GM12875 (cell line): ENCODE data around the gene RELCH.

Source experiments
- H3K4me3 ChIP-seq: one replicate; pipeline ENCODE4 v1.5.1; 2011; ENCODE audit warnings: low read depth, low read length, control low read depth
- CTCF ChIP-seq: IDR thresholded peaks from 2 replicates; pipeline ENCODE4 v1.5.1; 2011; ENCODE audit warnings: low read depth, mild to moderate bottlenecking, control low read depth, inconsistent platforms, low read length, moderate library complexity, borderline replicate concordance; ENCODE audit not compliant: insufficient read depth

Gene RELCH

GRCh38 chr18:62179213-62179612 lies 7.8 kb upstream of the RELCH start:
- TF ChIP-seq CTCF, result no peak
- H3K4me3 ChIP-seq, result no peak overlapping the region

GRCh38 chr18:62182220-62182619 lies 4.8 kb upstream of the RELCH start:
- TF ChIP-seq CTCF, result no peak
- no peak overlapping the region for H3K4me3 ChIP-seq

DNA sequence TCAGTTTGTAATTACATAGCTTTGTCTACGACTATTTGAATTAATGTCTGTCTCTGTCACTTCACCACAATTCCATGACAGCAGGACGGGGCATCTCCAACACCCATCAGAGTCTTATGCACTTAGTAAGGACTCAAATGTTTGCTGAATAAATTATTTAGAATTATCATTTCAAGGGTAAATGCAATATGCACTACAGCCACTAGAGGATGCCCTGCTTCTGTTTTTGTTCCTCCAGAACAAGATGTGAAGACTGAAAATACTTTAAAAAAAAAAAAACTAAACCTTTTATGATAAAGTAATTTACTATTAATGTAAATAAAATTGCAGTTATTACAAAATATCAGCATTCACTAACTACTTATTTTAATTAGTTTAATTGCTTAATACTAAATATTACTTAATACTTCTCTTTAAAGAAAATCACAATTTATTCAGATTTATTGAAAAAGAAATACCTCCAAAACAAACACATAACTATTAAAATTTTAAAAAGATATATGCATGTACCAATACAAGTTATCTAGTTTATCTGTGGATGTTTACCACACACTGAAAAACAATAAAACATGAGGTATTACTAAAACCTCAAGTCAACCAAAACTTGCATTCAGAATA lies 3.4 kb upstream of the RELCH start:
- TF ChIP-seq CTCF, result peak; percentile 77
- H3K4me3 ChIP-seq, result no peak overlapping the region

DNA sequence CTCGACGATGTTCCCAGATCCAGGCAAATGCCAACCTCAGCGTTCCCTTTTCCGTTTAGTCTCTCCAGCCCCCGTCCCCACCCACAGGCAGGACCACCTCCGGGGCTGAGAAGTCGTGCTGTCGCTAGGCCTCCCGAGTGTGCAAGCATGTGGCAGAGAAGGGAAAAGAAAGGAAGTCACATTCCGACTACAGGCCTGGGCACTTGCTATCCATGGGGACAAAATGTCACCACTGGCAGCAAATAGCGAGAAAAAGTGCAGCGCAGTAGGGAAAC lies 619 bp upstream of the RELCH start:
- no peak for TF ChIP-seq CTCF
- H3K4me3 ChIP-seq, result peak overlapping the region; percentile 99

DNA sequence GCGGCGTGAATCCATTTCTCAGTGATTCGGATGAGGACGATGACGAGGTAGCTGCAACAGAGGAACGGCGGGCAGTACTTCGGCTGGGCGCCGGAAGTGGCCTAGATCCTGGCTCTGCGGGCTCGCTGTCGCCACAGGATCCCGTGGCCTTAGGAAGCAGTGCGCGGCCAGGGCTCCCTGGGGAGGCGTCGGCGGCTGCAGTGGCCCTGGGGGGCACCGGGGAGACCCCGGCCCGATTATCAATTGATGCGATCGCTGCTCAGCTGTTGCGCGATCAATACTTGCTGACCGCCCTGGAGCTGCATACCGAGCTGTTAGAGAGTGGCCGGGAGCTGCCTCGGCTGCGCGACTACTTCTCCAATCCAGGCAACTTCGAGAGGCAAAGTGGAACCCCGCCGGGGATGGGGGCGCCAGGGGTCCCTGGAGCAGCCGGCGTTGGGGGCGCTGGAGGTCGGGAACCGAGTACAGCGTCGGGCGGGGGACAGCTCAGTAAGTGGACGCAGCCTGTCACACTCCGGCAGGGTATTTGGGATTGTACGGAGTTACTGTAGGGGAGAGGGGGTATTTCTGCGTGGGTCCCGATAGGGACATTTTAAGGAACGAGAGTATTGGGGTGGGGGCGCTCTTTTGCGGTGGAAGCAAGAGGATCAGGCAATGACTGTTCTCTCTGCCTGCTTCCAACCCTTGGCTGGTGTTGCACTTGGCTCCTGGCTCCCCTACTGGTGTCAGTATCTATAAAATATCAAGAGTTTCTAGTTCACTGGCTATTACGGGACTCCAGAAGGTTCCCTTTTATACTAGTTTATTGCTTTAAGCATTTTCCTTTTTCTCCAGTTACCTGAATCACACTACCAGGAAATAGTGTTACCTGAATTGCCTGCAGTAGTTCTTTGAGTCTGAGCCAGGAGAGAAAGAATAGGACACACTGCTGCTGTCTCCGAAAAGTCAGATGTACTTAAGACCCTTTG lies 772 bp downstream of the RELCH start:
- peak; percentile 20; the same call in 1 of the 2 replicates for TF ChIP-seq CTCF
- H3K4me3 ChIP-seq, result peak overlapping the region; percentile 99

DNA sequence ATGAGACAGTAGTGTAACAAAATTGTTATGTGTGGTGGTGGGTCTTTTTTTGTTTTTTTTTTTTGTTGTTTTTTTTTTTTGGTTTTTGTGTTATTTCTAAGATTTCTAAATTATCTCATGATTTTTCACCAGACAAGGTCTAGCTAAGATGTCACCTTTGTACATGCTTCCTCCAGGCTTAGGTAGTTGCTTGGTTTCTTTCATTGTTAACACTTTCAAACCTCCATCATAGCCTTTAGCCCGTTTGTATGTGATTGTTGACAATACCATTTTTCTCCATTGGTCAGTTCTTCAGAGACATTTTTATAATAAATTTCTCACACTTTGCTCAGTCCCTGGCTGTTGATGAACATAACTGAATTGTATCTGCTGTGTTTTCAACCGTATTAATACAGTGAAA lies 2.2 kb downstream of the RELCH start:
- H3K4me3 ChIP-seq, result no peak overlapping the region
- no peak for TF ChIP-seq CTCF

DNA sequence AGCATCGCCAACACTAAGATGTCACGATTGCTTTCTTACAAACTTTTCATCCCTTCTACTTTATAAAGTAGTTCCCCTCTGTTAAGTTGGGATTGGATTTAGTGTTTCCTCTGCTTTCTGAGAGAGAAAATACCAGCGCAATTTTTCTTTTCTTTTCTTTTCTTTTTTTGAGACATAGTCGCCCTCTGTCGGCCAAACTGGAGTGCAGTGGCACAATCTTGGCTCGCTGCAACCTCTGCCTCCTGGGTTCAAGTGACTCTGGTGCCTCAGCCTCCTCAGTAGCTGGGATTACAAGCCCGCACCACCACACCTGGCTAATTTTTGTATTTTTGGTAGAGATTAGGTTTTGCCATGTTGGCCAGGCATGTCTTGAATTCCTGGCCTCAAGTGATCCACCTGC lies 9.0 kb downstream of the RELCH start:
- no peak overlapping the region for H3K4me3 ChIP-seq
- no peak for TF ChIP-seq CTCF
